ENCODE results near the gene SOHLH1.

SOHLH1 gene

GRCh38 chr9:135662758-135663450, 36.4 kb downstream of the SOHLH1 start, which contains the start of gene LCN9:
LCN9 (plus strand) TSS chr9:135663309; CDS start chr9:135663322, 13 bp downstream.
- no peaks in the 10 kb centered on the region for H4K20me1 ChIP-seq (ENCODE audit: insufficient read depth, low read length)
- H2AFZ ChIP-seq (ENCODE audit: low read depth, low read length): no peak within 1 kb of the TSS
- H3K27me3 ChIP-seq (ENCODE audit: low read depth, low read length): no peaks in the 10 kb centered on the region
- H3K9me3 ChIP-seq (ENCODE audit: insufficient read depth, low read length): no peaks in the 10 kb centered on the region
- H3K79me2 ChIP-seq (ENCODE audit: low read length): no peaks in the 10 kb centered on the region
- no peak for TF ChIP-seq EZH2phosphoT487 (IDR thresholded peaks at IDR 0.05; ENCODE audit: low read depth)
- TF ChIP-seq, protein P1, sequence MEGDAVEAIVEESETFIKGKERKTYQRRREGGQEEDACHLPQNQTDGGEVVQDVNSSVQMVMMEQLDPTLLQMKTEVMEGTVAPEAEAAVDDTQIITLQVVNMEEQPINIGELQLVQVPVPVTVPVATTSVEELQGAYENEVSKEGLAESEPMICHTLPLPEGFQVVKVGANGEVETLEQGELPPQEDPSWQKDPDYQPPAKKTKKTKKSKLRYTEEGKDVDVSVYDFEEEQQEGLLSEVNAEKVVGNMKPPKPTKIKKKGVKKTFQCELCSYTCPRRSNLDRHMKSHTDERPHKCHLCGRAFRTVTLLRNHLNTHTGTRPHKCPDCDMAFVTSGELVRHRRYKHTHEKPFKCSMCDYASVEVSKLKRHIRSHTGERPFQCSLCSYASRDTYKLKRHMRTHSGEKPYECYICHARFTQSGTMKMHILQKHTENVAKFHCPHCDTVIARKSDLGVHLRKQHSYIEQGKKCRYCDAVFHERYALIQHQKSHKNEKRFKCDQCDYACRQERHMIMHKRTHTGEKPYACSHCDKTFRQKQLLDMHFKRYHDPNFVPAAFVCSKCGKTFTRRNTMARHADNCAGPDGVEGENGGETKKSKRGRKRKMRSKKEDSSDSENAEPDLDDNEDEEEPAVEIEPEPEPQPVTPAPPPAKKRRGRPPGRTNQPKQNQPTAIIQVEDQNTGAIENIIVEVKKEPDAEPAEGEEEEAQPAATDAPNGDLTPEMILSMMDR (IDR thresholded peaks at IDR 0.05; ENCODE audit: low read depth, low read length): no peak
- H3K4me1 ChIP-seq (ENCODE audit: low read length): no peaks in the 10 kb centered on the region
- H3K9ac ChIP-seq (ENCODE audit: low read length): no peak within 1 kb of the TSS
- no peaks in the 10 kb centered on the region for H3K36me3 ChIP-seq (replicated peaks; ENCODE audit: low read depth, low read length)
- no peak within 1 kb of the TSS for H3K4me3 ChIP-seq (ENCODE audit: low read length)
- no peak within 1 kb of the TSS for H3K4me2 ChIP-seq (ENCODE audit: low read length)
- no peak within 1 kb of the TSS for H3K27ac ChIP-seq (ENCODE audit: low read length)

- Histone ChIP-seq H2AFZ (ENCODE audit: low read depth, low read length) (no peak overlapping the region), H4K20me1 (ENCODE audit: insufficient read depth, low read length) (no peaks in the 10 kb centered on the region), H3K4me2 (ENCODE audit: low read length) (no peak overlapping the region), H3K4me3 (ENCODE audit: low read length) (no peak overlapping the region), H3K27me3 (ENCODE audit: low read depth, low read length) (no peaks in the 10 kb centered on the region), H3K9me3 (ENCODE audit: insufficient read depth, low read length) (no peaks in the 10 kb centered on the region), H3K36me3 (replicated peaks; ENCODE audit: low read depth, low read length) (no peaks in the 10 kb centered on the region), H3K79me2 (ENCODE audit: low read length) (no peaks in the 10 kb centered on the region), H3K4me1 (ENCODE audit: low read length) (no peaks in the 10 kb centered on the region), H3K27ac (ENCODE audit: low read length) (no peak overlapping the region), H3K9ac (ENCODE audit: low read length) (no peak overlapping the region)
- TF ChIP-seq EZH2phosphoT487 (IDR thresholded peaks at IDR 0.05; ENCODE audit: low read depth): no peak
- TF ChIP-seq, protein P1 (IDR thresholded peaks at IDR 0.05; ENCODE audit: low read depth, low read length): no peak
Observed at GRCh38 chr9:135661816-135662560, 37.3 kb downstream of the SOHLH1 start.

DNA sequence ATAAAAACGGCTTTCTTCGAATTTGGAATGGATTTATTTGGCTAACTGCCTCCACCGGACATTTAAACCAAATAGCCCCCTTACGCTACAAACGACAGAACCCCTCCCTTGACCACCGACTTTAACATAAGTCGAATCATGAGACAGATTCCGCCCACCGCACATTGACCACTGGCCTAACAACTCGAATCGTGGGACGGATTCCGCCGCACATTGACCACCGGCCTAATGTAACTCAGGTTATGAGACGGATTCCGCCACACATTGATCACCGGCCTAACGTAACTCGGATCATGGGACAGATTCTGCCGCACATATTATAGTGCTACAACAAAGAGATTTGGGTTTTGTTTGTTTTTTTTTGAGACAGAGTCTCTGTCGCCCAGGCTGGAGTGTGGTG, 38.9 kb downstream of the SOHLH1 start:
- Histone ChIP-seq H3K9me3 (ENCODE audit: insufficient read depth, low read length) (no peaks in the 10 kb centered on the region), H4K20me1 (ENCODE audit: insufficient read depth, low read length) (no peaks in the 10 kb centered on the region), H3K4me1 (ENCODE audit: low read length) (no peaks in the 10 kb centered on the region), H3K79me2 (ENCODE audit: low read length) (no peaks in the 10 kb centered on the region), H3K4me3 (ENCODE audit: low read length) (no peak overlapping the region), H2AFZ (ENCODE audit: low read depth, low read length) (no peak overlapping the region), H3K4me2 (ENCODE audit: low read length) (no peak overlapping the region), H3K27me3 (ENCODE audit: low read depth, low read length) (no peaks in the 10 kb centered on the region), H3K9ac (ENCODE audit: low read length) (no peak overlapping the region), H3K36me3 (replicated peaks; ENCODE audit: low read depth, low read length) (no peaks in the 10 kb centered on the region), H3K27ac (ENCODE audit: low read length) (no peak overlapping the region)
- no peak for TF ChIP-seq EZH2phosphoT487 (IDR thresholded peaks at IDR 0.05; ENCODE audit: low read depth)
- TF ChIP-seq, protein P1 (IDR thresholded peaks at IDR 0.05; ENCODE audit: low read depth, low read length): no peak

- Histone ChIP-seq H2AFZ (ENCODE audit: low read depth, low read length) (no peak overlapping the region), H3K27me3 (ENCODE audit: low read depth, low read length) (no peaks in the 10 kb centered on the region; the same call in 1 of the 2 replicates), H3K4me2 (ENCODE audit: low read length) (no peak overlapping the region), H3K9me3 (ENCODE audit: insufficient read depth, low read length) (no peaks in the 10 kb centered on the region), H3K36me3 (replicated peaks; ENCODE audit: low read depth, low read length) (no peaks in the 10 kb centered on the region), H3K4me3 (ENCODE audit: low read length) (no peak overlapping the region), H3K79me2 (ENCODE audit: low read length) (no peaks in the 10 kb centered on the region), H3K4me1 (ENCODE audit: low read length) (no peaks in the 10 kb centered on the region), H3K27ac (ENCODE audit: low read length) (no peak overlapping the region), H4K20me1 (ENCODE audit: insufficient read depth, low read length) (no peaks in the 10 kb centered on the region), H3K9ac (ENCODE audit: low read length) (no peak overlapping the region)
- no peak for TF ChIP-seq EZH2phosphoT487 (IDR thresholded peaks at IDR 0.05; ENCODE audit: low read depth)
- TF ChIP-seq, protein P1 (IDR thresholded peaks at IDR 0.05; ENCODE audit: low read depth, low read length): no peak
Observed at GRCh38 chr9:135659252-135659651, 40.0 kb downstream of the SOHLH1 start.
